Cardiac fibroblast (primary cell): Measurements from ENCODE around the gene ARL16.

Experiments
- DNase-seq, 2 donors: peaks; one replicate each; pipeline versions ENCODE4 v3.0.0 to v3.0.0-alpha.2; 2010; ENCODE audit warnings: low read depth in 2 of 2
- H3K4me3 ChIP-seq, 2 donors: replicated peaks in 1 of 2; 1 replicate in 1 of 2; 2 replicates in 1 of 2; pipeline ENCODE4 v1.5.1; 2011; ENCODE audit warnings: low read depth in 2 of 2, low read length in 2 of 2, mild to moderate bottlenecking in 2 of 2, moderate library complexity in 1 of 2
- CTCF ChIP-seq: IDR thresholded peaks from one replicate; pipeline ENCODE4 v1.5.1; 2011; ENCODE audit warnings: low read depth, mild to moderate bottlenecking, low read length, inconsistent platforms

Gene ARL16

DNA sequence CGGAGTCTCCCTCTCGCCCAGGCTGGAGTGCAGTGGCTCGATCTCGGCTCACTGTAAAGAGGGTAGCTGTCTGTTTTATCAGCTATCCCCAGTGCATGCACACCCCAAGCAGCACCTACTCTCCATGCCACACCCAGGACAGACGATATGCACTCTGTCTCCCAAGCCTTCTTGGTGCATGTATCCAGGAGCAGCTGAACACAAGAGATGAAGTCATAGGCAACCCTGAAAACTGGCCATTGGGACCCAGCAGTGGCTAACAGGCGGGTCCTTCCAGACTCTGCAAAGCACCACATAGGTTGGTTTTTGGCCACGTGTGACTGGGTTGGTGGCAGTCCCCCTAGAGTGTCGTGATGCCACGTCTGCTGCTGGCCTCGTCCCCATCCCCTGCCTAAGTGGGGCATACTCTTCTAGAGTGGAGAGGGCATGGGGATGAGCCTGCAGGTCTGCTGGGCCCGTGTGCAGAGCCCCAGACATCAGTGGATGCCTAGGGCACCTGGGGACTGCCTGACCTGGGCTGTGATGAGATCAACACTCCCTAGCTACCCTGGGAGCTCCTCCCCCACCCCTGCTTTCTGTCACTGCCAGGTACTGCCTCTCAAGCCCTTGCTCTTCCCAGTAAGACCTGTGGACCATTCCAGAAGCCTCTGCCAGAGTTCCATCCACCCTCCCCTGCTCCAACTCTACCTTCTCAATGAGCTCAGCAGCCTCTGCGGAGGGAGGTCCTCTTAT lies 36.6 kb downstream of the ARL16 start:
- no peak for DNase-seq
- no peak for TF ChIP-seq CTCF
- no peak overlapping the region for H3K4me3 ChIP-seq

DNA sequence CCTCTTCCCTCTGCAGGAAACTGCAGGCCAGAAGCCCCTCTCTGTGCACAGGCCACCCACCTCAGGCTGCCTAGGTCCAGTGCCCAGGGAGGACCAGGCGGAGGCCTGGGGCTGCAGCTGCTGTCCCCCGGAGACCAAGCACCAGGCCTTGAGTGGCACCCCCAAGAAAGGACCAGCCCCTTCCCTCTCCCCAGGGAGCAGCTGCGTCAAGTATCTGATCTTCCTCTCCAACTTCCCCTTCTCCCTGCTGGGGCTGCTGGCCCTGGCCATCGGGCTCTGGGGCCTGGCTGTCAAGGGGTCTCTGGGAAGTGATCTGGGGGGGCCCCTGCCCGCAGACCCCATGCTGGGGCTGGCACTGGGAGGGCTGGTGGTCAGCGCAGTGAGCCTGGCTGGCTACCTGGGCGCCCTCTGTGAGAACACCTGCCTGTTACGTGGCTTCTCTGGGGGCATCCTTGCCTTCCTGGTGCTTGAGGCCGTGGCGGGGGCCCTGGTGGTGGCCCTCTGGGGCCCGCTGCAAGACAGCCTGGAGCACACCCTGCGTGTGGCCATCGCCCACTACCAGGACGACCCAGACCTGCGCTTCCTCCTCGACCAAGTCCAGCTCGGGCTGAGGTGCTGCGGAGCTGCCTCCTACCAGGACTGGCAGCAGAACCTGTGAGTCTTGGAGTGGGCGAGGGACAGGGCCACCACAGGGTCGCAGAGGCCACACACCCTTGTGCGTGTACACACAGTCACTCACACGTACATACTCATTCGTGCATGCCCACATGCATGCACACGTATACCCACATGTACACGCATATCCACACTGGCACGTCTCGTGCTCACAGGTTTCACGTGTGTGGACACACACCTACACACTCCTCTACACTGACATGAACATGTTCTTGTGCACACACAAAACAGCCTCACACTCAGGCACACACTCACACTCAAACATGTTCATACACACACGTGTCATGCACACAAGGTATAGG lies 38.3 kb downstream of the ARL16 start:
- H3K4me3 ChIP-seq, result no peak overlapping the region
- TF ChIP-seq CTCF, result no peak
- DNase-seq, result no peak

DNA sequence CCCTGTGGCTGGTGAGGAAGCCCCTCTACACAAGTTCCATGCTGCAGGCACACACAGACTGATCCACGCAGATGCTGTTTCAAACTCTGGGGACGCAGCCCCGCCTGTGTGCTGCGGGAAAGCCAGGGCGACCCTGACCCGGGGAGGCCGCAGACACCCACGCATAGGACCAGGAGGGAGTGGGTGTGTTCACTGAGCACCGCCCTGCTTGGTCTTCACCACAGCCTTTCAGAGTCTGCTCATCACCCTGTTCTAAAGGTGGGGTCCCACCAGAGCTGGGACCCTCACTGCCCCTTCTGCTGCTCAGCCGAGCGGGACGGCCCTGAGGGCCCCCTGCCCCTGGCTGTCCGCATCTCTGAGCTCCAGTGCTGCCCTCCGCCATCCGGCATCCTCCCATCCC lies 39.1 kb downstream of the ARL16 start:
- no peak for DNase-seq
- no peak overlapping the region for H3K4me3 ChIP-seq
- no peak for TF ChIP-seq CTCF

- no peak for TF ChIP-seq CTCF
- DNase-seq, result peak; percentile 30 to 73
- no peak overlapping the region for H3K4me3 ChIP-seq
These were observed 41.6 kb downstream of the ARL16 start for GRCh38 chr17:81641825-81642489.

DNA sequence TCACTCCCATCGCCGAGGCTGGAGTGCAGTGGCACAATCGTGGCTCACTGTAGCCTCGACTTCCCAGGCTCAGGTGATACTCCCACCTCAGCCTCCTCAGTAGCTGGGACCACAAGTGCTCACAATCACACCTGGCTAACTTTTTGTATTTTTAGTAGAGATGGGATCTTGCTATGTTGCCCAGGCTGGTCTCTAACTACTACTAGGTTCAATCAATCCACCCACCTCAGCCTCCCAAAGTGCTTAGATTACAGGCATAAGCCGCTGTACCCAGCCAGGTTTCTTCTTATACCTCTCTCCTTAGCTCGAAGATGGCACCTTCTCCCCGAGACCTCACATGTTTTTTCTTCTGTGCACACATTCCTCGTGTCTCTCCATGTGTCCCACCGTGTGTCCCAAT lies 43.6 kb downstream of the ARL16 start:
- H3K4me3 ChIP-seq, result no peak overlapping the region
- no peak for DNase-seq
- TF ChIP-seq CTCF, result no peak

- no peak for TF ChIP-seq CTCF
- no peak for DNase-seq
- H3K4me3 ChIP-seq, result no peak overlapping the region
These were observed 44.9 kb downstream of the ARL16 start for GRCh38 chr17:81638683-81639082.
